HG03457 (cell line): ENCODE results near the gene TMTC1.

Experiments
- ATAC-seq: cut with Tn5 transposase; IDR thresholded peaks from one replicate; pipeline ENCODE4 v1.9.1; 2021; ENCODE audit warnings: moderate number of reproducible peaks; ENCODE audit not compliant: unreplicated experiment

Gene TMTC1

DNA sequence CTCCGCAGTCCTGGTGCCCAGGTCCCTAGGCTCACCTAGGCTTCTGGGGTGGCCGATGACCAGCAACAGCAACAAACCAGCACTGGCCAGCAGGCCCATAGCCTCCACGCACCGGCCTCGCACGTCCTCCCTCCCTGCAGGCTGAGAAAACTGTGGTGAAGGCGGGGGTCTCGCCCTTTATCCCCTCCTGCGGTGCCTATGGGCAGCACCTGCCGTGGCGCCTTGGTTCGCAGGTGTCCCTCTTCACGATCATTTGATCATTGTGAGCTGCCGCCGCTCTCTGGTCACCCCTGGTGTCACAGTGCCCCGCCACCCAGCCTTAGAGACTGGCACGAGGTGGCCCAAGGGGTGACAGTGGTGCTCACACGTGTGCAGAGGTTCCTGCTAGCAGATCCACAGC is 286.2 kb downstream of the TMTC1 start, which contains the start of gene OVCH1:
TSS of gene OVCH1 (minus strand) at position 99 of the 400 bp plus-strand sequence. CDS start at position 99, 0 bp downstream.
- no peak for ATAC-seq

DNA sequence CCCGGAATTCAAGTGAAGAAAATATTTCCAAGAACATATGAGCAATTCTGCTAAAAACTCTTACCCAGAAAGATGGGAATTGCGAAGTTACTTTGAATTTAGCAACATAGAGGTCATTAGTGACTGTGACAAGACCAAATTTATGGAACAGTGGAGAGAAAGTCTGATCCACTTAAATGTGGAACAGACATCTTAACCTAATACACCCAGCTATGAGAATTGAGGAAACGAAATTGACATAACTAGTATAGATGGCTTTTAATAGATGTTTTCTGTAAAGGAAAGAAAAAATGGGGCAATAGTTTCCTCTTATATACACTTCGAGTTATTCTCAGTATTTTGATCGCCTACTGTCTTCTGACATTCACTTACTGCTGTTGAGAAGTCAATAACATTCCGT is 290.9 kb downstream of the TMTC1 start:
- ATAC-seq, result no peak

DNA sequence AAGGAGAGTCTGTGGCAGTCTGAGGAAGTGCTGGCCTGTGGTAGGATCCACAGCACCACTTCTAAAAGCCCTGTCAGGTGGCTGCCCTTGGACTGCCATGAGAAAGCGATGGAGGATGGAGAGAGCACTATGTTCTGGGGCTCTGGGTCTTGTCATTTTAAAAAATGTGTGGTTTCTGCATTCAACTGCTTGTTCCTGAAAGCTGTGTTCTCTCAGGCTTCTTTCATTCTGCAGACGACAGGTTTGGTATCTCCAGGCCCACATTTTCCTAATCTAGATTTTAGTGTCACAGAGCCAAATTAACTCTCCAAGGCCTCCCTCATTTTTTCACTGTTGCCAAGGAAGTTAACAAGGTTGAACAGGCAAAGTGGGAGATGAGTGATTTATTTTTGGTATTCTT is 296.8 kb downstream of the TMTC1 start:
- no peak for ATAC-seq

DNA sequence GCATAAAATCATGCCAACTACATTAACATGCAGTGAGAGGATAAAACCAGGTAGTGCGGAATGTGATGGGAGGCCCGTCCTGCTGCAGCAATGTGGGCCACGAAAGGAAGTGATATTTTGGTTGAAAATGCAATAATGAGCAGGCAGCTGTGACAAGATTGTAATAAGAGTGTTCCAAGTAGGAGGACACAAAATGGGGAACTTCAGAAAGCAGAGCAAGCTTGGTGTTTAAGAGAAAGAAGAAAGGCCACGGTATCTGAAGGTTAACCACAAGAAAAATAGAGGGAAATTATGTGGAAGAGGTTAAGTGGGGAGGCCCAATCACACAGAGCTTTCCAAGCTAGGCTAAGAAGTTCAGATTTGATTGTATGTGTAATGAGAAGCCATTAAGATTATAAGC is 320.5 kb downstream of the TMTC1 start:
- no peak for ATAC-seq

DNA sequence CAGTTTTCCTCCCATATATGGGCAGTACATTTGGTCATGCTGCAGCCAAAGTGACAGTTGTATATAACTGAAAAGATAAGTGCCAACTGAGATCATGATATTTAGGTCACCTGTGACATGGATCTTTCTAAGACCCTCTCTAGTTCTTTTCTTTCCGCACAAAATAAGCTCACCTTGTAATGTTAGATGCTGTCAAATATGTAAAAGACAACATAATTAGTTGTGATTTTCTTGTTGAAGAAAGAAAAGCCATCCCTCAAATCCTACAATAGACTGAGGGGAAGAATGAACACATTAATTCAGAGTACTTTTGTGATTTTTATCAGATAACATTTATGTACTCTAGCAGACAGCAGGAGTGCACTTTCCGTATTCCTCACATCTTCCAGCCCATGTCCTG is 323.7 kb downstream of the TMTC1 start:
- no peak for ATAC-seq

DNA sequence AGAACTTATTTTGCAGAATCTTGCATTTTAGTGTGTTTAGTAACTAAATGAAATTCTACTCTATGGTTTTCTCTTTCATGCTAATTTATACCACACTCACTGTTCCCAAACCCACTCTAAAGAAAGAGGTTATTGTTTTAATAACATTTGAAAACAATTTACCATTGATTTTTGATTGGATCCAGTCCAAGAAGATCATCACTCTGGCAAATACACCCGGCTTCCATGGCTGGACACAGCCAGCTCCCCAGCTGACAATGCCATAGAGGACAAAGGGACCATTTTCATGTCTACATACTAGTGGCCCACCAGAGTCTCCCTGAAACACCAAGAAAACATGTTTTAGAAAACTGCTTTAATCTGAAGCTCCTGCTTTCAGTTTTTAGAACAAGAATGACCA is 328.7 kb downstream of the TMTC1 start:
- ATAC-seq, result no peak

DNA sequence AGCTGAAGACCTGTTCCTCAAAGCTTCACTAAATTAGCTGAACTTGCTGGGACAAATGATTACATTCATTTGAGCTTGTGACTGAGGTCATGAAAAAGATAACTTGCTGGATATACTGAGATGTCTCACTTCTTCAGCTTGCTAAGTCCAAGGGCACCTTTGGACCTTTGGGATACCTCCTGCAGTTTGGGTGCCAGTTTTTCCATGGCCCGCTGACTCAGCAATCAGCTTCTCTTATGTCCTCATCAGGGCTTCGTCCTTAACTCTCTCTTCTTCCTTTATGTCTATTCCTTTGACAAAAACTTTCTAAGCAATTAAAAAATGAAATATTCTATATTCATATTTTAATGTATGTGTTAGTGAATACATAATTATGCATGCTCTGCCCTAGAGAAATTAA is 331.9 kb downstream of the TMTC1 start:
- ATAC-seq, result no peak
